BLaER1 (cell line): ENCODE results near the gene ANGPTL2.

Experiments
- H3K27ac ChIP-seq: shearing (Covaris generic); formaldehyde crosslinking; 2 replicates; pipeline ENCODE4 v1.8.1; 2022
- H3K27me3 ChIP-seq: shearing (Covaris generic); formaldehyde crosslinking; 2 replicates; pipeline ENCODE4 v1.8.1; 2022
- H3K36me3 ChIP-seq: shearing (Covaris generic); formaldehyde crosslinking; 2 replicates; pipeline ENCODE4 v1.8.1; 2022
- H3K4me1 ChIP-seq: shearing (Covaris generic); formaldehyde crosslinking; 2 replicates; pipeline ENCODE4 v1.8.1; 2022
- H3K4me2 ChIP-seq: shearing (Covaris generic); formaldehyde crosslinking; 2 replicates; pipeline ENCODE4 v1.8.1; 2022
- H3K4me3 ChIP-seq: shearing (Covaris generic); formaldehyde crosslinking; 2 replicates; pipeline ENCODE4 v1.8.1; 2022
- H3K9ac ChIP-seq: shearing (Covaris generic); formaldehyde crosslinking; 2 replicates; pipeline ENCODE4 v1.8.1; 2022
- H3K9me3 ChIP-seq: shearing (Covaris generic); formaldehyde crosslinking; 2 replicates; pipeline ENCODE4 v1.8.1; 2022
- H4K20me1 ChIP-seq: shearing (Covaris generic); formaldehyde crosslinking; 2 replicates; pipeline ENCODE4 v1.8.1; 2022
- Cebpa-rat ChIP-seq: shearing (Covaris generic); IDR thresholded peaks from 2 replicates; pipeline ENCODE4 v1.8.1; 2022

The ANGPTL2 gene

GRCh38 chr9:127109212-127109711 is 13.2 kb downstream of the ANGPTL2 start:
- peaks cover 25% of the 10 kb centered on the region for H3K36me3 ChIP-seq
- no peak for TF ChIP-seq Cebpa-rat
- peaks cover 11% of the 10 kb centered on the region for H3K4me1 ChIP-seq
- no peak overlapping the region for H3K4me3 ChIP-seq
- no peaks in the 10 kb centered on the region for H3K27me3 ChIP-seq
- no peak overlapping the region for H3K4me2 ChIP-seq
- H3K27ac ChIP-seq = no peak overlapping the region
- no peak overlapping the region for H3K9ac ChIP-seq
- no peaks in the 10 kb centered on the region for H3K9me3 ChIP-seq
- 0 out of 2 replicates have a peak, but pooled peaks cover 10% of the 10 kb centered on the region for H4K20me1 ChIP-seq

GRCh38 chr9:127107929-127108876 is 14.2 kb downstream of the ANGPTL2 start:
- Histone ChIP-seq H3K27ac (no peak overlapping the region), H3K9ac (no peak overlapping the region), H4K20me1 (0 out of 2 replicates have a peak, but pooled peaks cover 10% of the 10 kb centered on the region), H3K9me3 (no peaks in the 10 kb centered on the region), H3K4me1 (peaks cover 22% of the 10 kb centered on the region), H3K4me3 (no peak overlapping the region), H3K36me3 (peaks cover 24% of the 10 kb centered on the region), H3K4me2 (no peak overlapping the region), H3K27me3 (no peaks in the 10 kb centered on the region)
- no peak for TF ChIP-seq Cebpa-rat

GRCh38 chr9:127107171-127107928 is 15.1 kb downstream of the ANGPTL2 start:
- Histone ChIP-seq H4K20me1 (0 out of 2 replicates have a peak, but pooled peaks cover 10% of the 10 kb centered on the region), H3K4me3 (no peak overlapping the region), H3K9ac (no peak overlapping the region), H3K27me3 (no peaks in the 10 kb centered on the region), H3K36me3 (peaks cover 29% of the 10 kb centered on the region), H3K4me2 (no peak overlapping the region), H3K4me1 (peaks cover 22% of the 10 kb centered on the region), H3K9me3 (no peaks in the 10 kb centered on the region), H3K27ac (no peak overlapping the region)
- no peak for TF ChIP-seq Cebpa-rat

DNA sequence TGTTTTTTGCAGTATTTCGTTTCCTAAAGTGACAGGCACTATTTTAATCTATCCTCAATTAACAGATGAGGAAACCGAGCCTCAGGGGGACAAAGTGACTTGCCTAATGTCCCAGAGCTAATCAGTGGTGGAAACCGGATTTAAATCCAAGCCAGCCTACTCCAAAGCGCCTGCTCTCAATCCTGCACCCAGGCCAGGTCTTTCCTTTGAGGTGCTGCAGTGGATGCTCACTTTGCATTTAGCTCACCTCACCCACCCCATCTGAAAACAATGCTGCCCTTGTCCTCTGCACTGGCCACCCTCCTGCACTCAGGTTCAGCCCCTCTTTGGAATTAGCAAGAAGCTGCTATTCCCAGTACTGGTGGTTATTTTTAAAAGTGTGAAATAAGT is 16.0 kb downstream of the ANGPTL2 start:
- Histone ChIP-seq H3K9me3 (no peaks in the 10 kb centered on the region), H3K27ac (no peak overlapping the region), H4K20me1 (0 out of 2 replicates have a peak, but pooled peaks cover 10% of the 10 kb centered on the region), H3K4me2 (no peak overlapping the region), H3K4me1 (peaks cover 22% of the 10 kb centered on the region), H3K4me3 (no peak overlapping the region), H3K9ac (no peak overlapping the region), H3K27me3 (no peaks in the 10 kb centered on the region), H3K36me3 (peaks cover 29% of the 10 kb centered on the region)
- no peak for TF ChIP-seq Cebpa-rat

DNA sequence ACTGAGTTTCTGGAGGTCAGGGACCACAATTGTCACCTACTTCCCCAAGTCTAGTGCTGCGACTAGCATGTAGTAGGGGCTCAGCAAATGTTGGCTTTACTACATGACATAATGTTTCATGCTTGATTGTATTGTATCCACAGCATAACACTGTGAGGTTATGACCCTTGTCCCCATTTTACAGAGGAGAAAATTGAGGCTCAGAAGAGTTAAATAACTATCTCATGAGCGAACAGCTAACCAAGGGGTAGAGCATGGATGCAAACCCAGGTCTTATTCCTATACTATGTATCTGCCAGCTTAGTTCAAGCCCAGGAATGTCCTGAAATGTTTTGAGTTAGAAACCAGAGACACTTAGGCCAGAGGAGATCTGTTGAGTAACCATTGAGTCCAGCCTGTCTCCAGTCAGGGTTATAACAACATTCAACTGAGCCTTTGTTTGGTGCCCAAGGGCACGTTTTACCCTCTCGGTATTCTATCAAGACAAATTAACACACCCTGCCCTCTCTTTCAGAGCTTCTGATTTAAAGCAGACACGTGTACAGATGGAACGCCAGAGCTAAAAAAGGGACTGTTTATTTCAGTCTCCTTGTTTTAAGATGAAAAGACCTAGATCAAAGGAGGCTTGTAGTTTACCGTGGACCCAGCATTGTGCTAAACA is 16.5 kb downstream of the ANGPTL2 start:
- H3K36me3 ChIP-seq = peaks cover 33% of the 10 kb centered on the region
- H3K27ac ChIP-seq = no peak overlapping the region
- H3K9me3 ChIP-seq = no peaks in the 10 kb centered on the region
- no peak for TF ChIP-seq Cebpa-rat
- H3K4me2 ChIP-seq = no peak overlapping the region
- H3K4me3 ChIP-seq = no peak overlapping the region
- peaks cover 22% of the 10 kb centered on the region for H3K4me1 ChIP-seq
- no peak overlapping the region for H3K9ac ChIP-seq
- 0 out of 2 replicates have a peak, but pooled peaks cover 5% of the 10 kb centered on the region for H4K20me1 ChIP-seq
- H3K27me3 ChIP-seq = no peaks in the 10 kb centered on the region

GRCh38 chr9:127104581-127105311 is 17.7 kb downstream of the ANGPTL2 start:
- TF ChIP-seq Cebpa-rat = no peak
- Histone ChIP-seq H3K4me2 (no peak overlapping the region), H3K4me1 (peaks cover 22% of the 10 kb centered on the region), H3K27ac (no peak overlapping the region), H3K36me3 (peaks cover 40% of the 10 kb centered on the region), H3K9ac (no peak overlapping the region), H3K9me3 (no peaks in the 10 kb centered on the region), H3K27me3 (no peaks in the 10 kb centered on the region), H4K20me1 (no peaks in the 10 kb centered on the region), H3K4me3 (no peak overlapping the region)

DNA sequence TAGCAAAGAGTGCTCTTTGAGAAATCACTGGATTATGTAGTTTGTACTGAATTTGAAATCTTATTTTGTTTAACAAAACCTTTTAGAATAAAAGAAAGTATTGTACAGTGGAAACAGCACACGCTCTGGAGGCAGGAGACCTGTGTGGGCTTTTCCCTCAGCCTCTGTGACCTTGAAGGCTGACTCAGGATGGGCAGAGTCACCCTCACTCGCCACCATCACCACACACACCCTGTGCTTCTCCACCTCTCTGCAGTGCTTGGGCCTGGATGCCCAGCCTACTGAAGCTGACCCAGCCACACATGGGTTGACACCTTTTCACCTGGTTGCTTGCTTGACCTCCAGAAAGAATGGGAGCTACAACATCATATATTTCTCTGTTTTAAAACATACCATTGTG is 19.6 kb downstream of the ANGPTL2 start:
- TF ChIP-seq Cebpa-rat = no peak
- Histone ChIP-seq H3K36me3 (peaks cover 40% of the 10 kb centered on the region), H3K9ac (no peak overlapping the region), H3K4me3 (no peak overlapping the region), H4K20me1 (no peaks in the 10 kb centered on the region), H3K4me2 (no peak overlapping the region), H3K27me3 (no peaks in the 10 kb centered on the region), H3K9me3 (no peaks in the 10 kb centered on the region), H3K27ac (no peak overlapping the region), H3K4me1 (peaks cover 22% of the 10 kb centered on the region)

DNA sequence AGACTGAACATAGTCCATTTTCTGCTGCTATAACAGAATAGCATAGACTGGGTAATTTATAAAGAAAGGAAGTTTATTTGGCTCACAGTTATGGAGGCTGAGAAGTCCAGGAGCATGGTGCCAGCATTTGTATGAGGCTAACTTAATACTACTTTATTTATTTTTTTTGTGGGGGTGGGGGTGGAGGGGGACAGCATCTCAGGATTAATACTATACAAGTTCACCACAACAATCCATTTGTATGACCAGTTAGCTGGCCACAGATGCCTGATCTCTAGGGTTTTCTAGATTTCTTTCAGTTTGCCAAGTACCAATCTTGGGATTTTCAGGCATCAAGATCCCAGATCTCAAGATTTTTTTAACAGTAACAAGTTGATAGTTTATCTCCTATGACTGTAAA is 20.3 kb downstream of the ANGPTL2 start:
- H3K9ac ChIP-seq = no peak overlapping the region
- no peak for TF ChIP-seq Cebpa-rat
- H3K27me3 ChIP-seq = no peaks in the 10 kb centered on the region
- no peaks in the 10 kb centered on the region for H4K20me1 ChIP-seq
- peaks cover 22% of the 10 kb centered on the region for H3K4me1 ChIP-seq
- H3K9me3 ChIP-seq = no peaks in the 10 kb centered on the region
- H3K36me3 ChIP-seq = peaks cover 34% of the 10 kb centered on the region
- no peak overlapping the region for H3K4me2 ChIP-seq
- H3K27ac ChIP-seq = no peak overlapping the region
- H3K4me3 ChIP-seq = no peak overlapping the region

DNA sequence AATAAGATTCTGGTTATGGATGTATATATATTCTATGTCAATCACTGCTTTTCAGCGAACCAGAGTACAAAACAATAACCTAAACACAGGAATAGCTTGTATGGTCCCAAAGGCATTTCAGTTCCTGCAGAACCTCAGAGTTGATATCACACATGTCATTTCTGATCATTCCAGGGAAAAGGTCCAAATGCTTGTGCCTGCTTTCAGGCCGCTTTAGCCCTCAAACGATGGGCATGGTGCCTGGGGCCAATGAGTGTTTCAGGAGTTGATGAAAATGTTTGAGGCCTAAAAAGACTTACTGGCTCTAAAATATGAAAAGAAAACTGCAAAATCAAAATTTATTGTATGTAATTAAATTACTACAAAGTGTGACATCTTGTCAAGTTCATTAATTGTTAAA is 22.8 kb downstream of the ANGPTL2 start:
- no peak for TF ChIP-seq Cebpa-rat
- H3K4me2 ChIP-seq = no peak overlapping the region
- no peak overlapping the region for H3K27ac ChIP-seq
- no peaks in the 10 kb centered on the region for H3K27me3 ChIP-seq
- H3K4me3 ChIP-seq = no peak overlapping the region
- H3K4me1 ChIP-seq = peaks cover 24% of the 10 kb centered on the region
- H3K9ac ChIP-seq = no peak overlapping the region
- peaks cover 22% of the 10 kb centered on the region for H3K36me3 ChIP-seq
- no peaks in the 10 kb centered on the region for H4K20me1 ChIP-seq
- H3K9me3 ChIP-seq = no peaks in the 10 kb centered on the region
